Heart left ventricle (tissue), 16 donors: ENCODE data around the gene STARD13. TPM values are rescaled to one million over a fixed set of nuclear protein-coding genes. Genes with fewer than 3 reads are reported as not detected.
A peak's percentile ranks its signal among the peaks of the same experiment; 100 is the strongest.

Source experiments
- ATAC-seq, 4 donors: fragments of 200-7000 bp; cut with Tn5 transposase; one replicate each; pipeline ENCODE4 v1.9.1; 2020 to 2022; ENCODE audit warnings: moderate library complexity in 4 of 4, mild to moderate bottlenecking in 3 of 4, moderate number of reproducible peaks in 1 of 4
- DNase-seq, 5 donors: peaks; one replicate each; pipeline ENCODE4 v3.0.0-alpha.2; 2020
- H3K27ac ChIP-seq, 12 donors: fragments of 200-600 bp; sonication (generic) in 4 of 12; one replicate each; pipeline versions ENCODE4 v1.5.0 to v1.8.0; 2016 to 2022; ENCODE audit warnings: mild to moderate bottlenecking in 2 of 12
- H3K27me3 ChIP-seq, 9 donors: fragments of 200-600 bp; sonication (generic) in 2 of 9; one replicate each; pipeline versions ENCODE4 v1.5.1 to v1.8.0; 2016 to 2022; ENCODE audit warnings: mild to moderate bottlenecking in 3 of 9
- H3K36me3 ChIP-seq, 9 donors: fragments of 200-600 bp; sonication (generic) in 2 of 9; one replicate each; pipeline versions ENCODE4 v1.5.0 to v1.8.0; 2018 to 2022; ENCODE audit warnings: mild to moderate bottlenecking in 2 of 9
- H3K4me1 ChIP-seq, 12 donors: fragments of 200-600 bp; sonication (generic) in 4 of 12; one replicate each; pipeline versions ENCODE4 v1.5.0 to v1.8.0; 2016 to 2022; ENCODE audit warnings: mild to moderate bottlenecking in 3 of 12
- H3K4me3 ChIP-seq, 12 donors: fragments of 200-600 bp; sonication (generic) in 4 of 12; one replicate each; pipeline versions ENCODE4 v1.5.0 to v1.8.0; 2017 to 2022; ENCODE audit warnings: mild to moderate bottlenecking in 9 of 12, moderate library complexity in 4 of 12
- H3K9me3 ChIP-seq, 12 donors: fragments of 200-600 bp; sonication (generic) in 4 of 12; one replicate each; pipeline versions ENCODE4 v1.5.0 to v1.8.0; 2016 to 2022; ENCODE audit warnings: mild to moderate bottlenecking in 1 of 12
- POLR2A ChIP-seq, 2 donors: fragments of 450-650 bp; IDR thresholded peaks; one replicate each; pipeline ENCODE4 v1.6.1; 2017; ENCODE audit warnings: antibody characterized with exemption in 2 of 2, mild to moderate bottlenecking in 2 of 2, moderate library complexity in 2 of 2
- WGBS, 4 donors: extraction: QIAGEN DNeasy Blood & Tissue Kit in 2 of 4; methylation state at CpG; one replicate each; pipeline versions ENCODE4 v1.1.5 to v1.1.7; 2013 to 2018; 5-methylcytosine and 5-hydroxymethylcytosine counted together
- intact Hi-C, 10 donors: fragments of 100-400 bp; cut with DNase I; formaldehyde crosslinking; loops; one replicate each; pipeline versions ENCODE4 v1.11.1 to v1.14.2; 2022
- polyA plus RNA-seq, 2 donors: library from polyadenylated mRNA; stranded (reverse); fragments of 200-250 nt; gene quantifications; one replicate each; pipeline ENCODE4 v1.2.3, GENCODE V29; 2013
- total RNA-seq, 9 donors: library from RNA; depleted of rRNA in 2 of 9; stranded (reverse); fragments of >200 nt in 2 of 9; fragmentation: NEBNext Ultra II Directional in 3 of 9; extraction: Animal tissue kit (Norgen Biotek cat#: 25700) in 3 of 9; gene quantifications; one replicate each; pipeline versions ENCODE4 v1.1.0 to v1.2.4, GENCODE V29; 2016 to 2023
- TF ChIP-seq, protein P1 (sequence below), 12 donors: fragments of 200-600 bp; sonication (generic) in 4 of 12; IDR thresholded peaks; one replicate each; pipeline versions ENCODE4 v1.5.0 to v1.8.0; 2018 to 2022; ENCODE audit warnings: antibody characterized with exemption in 12 of 12, mild to moderate bottlenecking in 5 of 12
- donor health status: ischemic (EF 13 %, LVEDD 7.1; RV severe dilation, severe dysfunction).
- donor health status: healthy with polysubstance abuse.
- donor health status: DM: no; HTN: yes; CAD: no.
- donor health status: DM: no; HTN: no; CAD: no.
- donor health status: ischemic (EF 25% LVEDD 6.9; RV normal size, moderate dysfunction).
- donor health status: ischemic (EF 25% LVEDD 5.7; RV mildly dilated, moderate dysfunction).
- donor health status: healthy.
- donor health status: DM: yes; HTN: yes; CAD: no.
- donor health status: ischemic (EF 35%, LVEDD 5.7; RV mildly dilated, moderate dysfunction).
- donor health status: nonischemic (EF 11% LVEDD 7.7; RV severe dilation, severe dysfunction).
- donor health status: DM: yes; HTN: yes; CAD: no.
- donor health status: PGD.
- donor health status: ischemic (EF 29% LVEDD 5.4; RV normal size, mild dysfunction).
- donor health status: nonischemic (EF 23%, LVEDD 6.1; RV moderate dilation, normal function).

Gene STARD13
- total and polyA plus RNA-seq, 11 donors, result 9.3 to 39.2 (median 28.3) TPM

DNA sequence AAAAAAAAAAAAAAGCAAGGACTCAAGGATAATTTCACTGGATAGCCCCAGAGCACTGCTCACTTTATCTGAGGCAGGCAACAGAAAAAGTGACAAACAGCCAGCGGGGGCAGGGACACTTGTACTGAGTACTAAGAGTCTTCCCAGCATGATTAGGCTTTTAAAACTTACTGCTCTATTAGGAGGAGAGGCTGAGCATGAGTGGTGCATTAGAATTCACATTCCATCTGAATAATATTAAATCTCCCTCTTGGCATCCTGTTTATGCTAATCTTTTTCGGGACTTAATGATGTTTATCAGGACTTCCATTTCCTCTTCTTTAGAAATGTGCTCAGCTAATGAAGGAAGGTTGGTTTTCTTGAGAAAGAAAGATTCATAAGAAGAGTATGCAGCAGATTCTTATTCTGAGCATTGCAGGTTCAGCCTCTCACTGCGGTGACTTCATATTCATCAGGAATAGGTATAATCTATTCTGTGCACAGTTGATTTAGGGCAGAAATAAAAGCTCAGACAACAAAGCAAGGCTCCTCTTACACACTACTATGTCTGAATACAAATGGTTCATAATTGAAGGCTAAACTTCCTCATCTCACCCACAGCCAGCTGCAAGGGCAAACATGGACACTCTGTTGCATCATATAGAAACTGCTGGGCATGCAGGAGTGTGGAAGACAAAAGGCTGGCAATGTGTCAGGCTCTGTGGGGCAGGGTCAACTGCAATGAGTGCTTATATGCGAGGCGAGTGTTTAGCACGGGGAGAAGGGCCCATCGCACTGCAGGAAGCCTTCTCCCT lies 162.3 kb downstream of the STARD13 start:
- H3K4me3 ChIP-seq, result no peak overlapping the region

DNA sequence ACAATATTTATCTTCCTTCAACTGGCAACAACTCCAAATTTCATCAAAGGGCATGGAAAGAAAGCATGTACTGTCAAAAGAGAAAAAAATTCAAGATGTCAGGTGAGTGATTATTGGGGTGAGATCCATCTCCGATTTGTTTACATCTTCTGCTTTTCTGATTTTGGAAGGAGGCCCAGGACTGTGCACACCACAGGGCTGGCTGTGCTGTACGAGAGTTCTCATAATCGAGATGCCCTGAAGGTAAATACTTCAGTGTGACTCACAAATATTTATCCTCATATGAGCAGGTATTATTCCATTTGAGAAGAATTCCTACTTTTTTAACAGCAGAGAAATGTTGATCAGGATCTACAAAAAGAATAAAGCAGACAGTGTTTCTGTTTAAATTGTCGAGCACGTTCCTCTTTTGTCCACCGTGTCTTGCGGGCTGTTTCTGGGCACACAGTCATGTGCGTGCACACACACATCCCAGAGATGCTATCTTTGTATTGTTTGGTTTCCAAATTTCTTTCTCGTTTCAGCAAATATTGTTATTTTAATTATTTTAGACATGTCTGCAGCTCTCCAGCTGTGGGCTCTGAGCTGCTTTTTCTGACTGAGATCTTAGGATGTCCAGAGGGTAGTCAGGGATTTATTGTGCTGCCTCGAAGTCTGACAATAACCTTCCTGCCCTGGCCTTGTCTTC lies 165.6 kb downstream of the STARD13 start:
- TF ChIP-seq POLR2A (IDR thresholded peaks at IDR 0.05), result no peak
- TF ChIP-seq, protein P1, sequence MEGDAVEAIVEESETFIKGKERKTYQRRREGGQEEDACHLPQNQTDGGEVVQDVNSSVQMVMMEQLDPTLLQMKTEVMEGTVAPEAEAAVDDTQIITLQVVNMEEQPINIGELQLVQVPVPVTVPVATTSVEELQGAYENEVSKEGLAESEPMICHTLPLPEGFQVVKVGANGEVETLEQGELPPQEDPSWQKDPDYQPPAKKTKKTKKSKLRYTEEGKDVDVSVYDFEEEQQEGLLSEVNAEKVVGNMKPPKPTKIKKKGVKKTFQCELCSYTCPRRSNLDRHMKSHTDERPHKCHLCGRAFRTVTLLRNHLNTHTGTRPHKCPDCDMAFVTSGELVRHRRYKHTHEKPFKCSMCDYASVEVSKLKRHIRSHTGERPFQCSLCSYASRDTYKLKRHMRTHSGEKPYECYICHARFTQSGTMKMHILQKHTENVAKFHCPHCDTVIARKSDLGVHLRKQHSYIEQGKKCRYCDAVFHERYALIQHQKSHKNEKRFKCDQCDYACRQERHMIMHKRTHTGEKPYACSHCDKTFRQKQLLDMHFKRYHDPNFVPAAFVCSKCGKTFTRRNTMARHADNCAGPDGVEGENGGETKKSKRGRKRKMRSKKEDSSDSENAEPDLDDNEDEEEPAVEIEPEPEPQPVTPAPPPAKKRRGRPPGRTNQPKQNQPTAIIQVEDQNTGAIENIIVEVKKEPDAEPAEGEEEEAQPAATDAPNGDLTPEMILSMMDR (IDR thresholded peaks at IDR 0.05), result no peak
- intact Hi-C loops, result loop anchor here in 6 of 10 donors (5.0 to 10.0 kb wide), 7 partner anchors 55 to 605 kb away; partner anchors contain the start of gene STARD13 (in 1 of the 6)
- peaks cover 0 to 91% (median 61%) of the 10 kb centered on the region in 9 donors for H3K36me3 ChIP-seq
- no peak overlapping the region for H3K4me3 ChIP-seq
- H3K27me3 ChIP-seq, result no peaks in the 10 kb centered on the region
- ATAC-seq, result no peak
- no peaks in the 10 kb centered on the region for H3K9me3 ChIP-seq
- peak overlapping the region in 2 of 12 donors; percentile 42 to 46 for H3K27ac ChIP-seq
- DNase-seq, result no peak
- 76 to 86% (median 83%) methylated on average over 10 of the region's 10 CpGs for WGBS, 4 donors
- peaks cover 5 to 34% (median 18%) of the 10 kb centered on the region in 12 donors for H3K4me1 ChIP-seq

More for the DNA sequence above, 162.3 kb downstream of the STARD13 start:
- 62 to 75% (median 65%) methylated on average over 7 of the region's 7 CpGs for WGBS, 4 donors
- no peaks in the 10 kb centered on the region for H3K9me3 ChIP-seq
- TF ChIP-seq POLR2A (IDR thresholded peaks at IDR 0.05), result no peak
- TF ChIP-seq, protein P1 (IDR thresholded peaks at IDR 0.05), result no peak
- peak; percentile 4 to 43 (median 37) for ATAC-seq
- peaks cover 0 to 76% (median 40%) of the 10 kb centered on the region in 9 donors for H3K36me3 ChIP-seq
- peak overlapping the region in 11 of 12 donors; percentile 5 to 87 (median 48) for H3K27ac ChIP-seq
- peak; percentile 53 to 74 (median 66) for DNase-seq
- intact Hi-C loops, result loop anchor here in 4 of 10 donors (5.0 to 10.0 kb wide), 3 partner anchors 52 to 162 kb away; partner anchors contain the start of gene STARD13 (in 1 of the 4)
- no peaks in the 10 kb centered on the region for H3K27me3 ChIP-seq
- peaks cover 11 to 62% (median 47%) of the 10 kb centered on the region in 12 donors for H3K4me1 ChIP-seq

- Histone ChIP-seq H3K4me1 (peaks cover 3 to 26% (median 13%) of the 10 kb centered on the region in 12 donors), H3K27ac (peak overlapping the region in 1 of 12 donors; percentile 46), H3K4me3 (no peak overlapping the region), H3K36me3 (peaks cover 0 to 91% (median 68%) of the 10 kb centered on the region in 9 donors), H3K9me3 (no peaks in the 10 kb centered on the region), H3K27me3 (no peaks in the 10 kb centered on the region)
- TF ChIP-seq POLR2A (IDR thresholded peaks at IDR 0.05), result no peak
- TF ChIP-seq, protein P1 (IDR thresholded peaks at IDR 0.05), result no peak
- DNase-seq, result no peak
- 88 to 94% (median 93%) methylated on average over 7 of the region's 7 CpGs for WGBS, 4 donors
- intact Hi-C loops, result loop anchor here in 3 of 10 donors (10.0 kb wide), 4 partner anchors 196 to 606 kb away; no protein-coding TSS in a partner anchor
- no peak for ATAC-seq
Measured at GRCh38 chr13:33119022-33119781, 166.4 kb downstream of the STARD13 start.
